Measurements from ENCODE around the gene WDR33.
"Not testable (repeated sequence)": the region's sequence is repeated elsewhere in the genome, so short reads cannot be mapped to it uniquely, and the experiment has no call there.

Gene WDR33

DNA sequence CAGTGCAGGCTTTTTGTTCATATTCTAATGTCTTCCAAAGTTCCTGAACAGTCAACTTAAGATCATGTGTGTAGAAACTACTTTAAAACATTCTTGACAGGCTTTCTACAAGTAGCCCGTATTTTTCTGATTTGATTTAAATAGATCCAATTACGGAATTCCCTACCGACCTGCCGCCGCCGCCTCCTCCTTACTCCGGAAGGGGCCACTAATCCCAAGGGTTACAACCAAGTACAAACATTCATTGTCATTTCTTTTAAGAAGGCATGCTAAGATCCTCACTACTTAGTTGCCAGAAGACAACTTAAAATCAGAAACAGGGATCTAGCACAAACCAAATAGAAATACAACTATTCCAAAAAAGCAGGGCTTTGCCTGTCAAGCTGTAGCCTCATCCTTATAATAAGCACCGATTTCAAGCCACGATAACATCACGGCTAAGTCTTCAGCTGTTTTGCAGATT lies 784 bp downstream of the WDR33 start:
- Histone ChIP-seq H3K27ac (ENCODE audit: low read length) (peak overlapping the region; percentile 92), H3K4me3 (ENCODE audit: low read length in 2 of 2) (peak overlapping the region; percentile 66 to 98), H3K36me3 (ENCODE audit: control insufficient read depth in 2 of 2, insufficient read depth in 2 of 2, low read length in 2 of 2) (no peaks in the 10 kb centered on the region), H3K27me3 (ENCODE audit: control insufficient read depth in 1 of 2, insufficient read depth in 2 of 2, low read length in 2 of 2) (no peaks in the 10 kb centered on the region), H3K4me1 (ENCODE audit: control insufficient read depth, insufficient read depth, low read length) (peaks cover 5% of the 10 kb centered on the region), H3K9me3 (ENCODE audit: control insufficient read depth in 2 of 2, low read length in 2 of 2) (no peaks in the 10 kb centered on the region), H3K9ac (ENCODE audit: low read length in 2 of 2) (peak overlapping the region; percentile 95 to 96)

GRCh38 chr2:127807678-127808353 lies 3.2 kb downstream of the WDR33 start:
- H3K4me1 ChIP-seq (ENCODE audit: control insufficient read depth, insufficient read depth, low read length), result peaks cover 5% of the 10 kb centered on the region

DNA sequence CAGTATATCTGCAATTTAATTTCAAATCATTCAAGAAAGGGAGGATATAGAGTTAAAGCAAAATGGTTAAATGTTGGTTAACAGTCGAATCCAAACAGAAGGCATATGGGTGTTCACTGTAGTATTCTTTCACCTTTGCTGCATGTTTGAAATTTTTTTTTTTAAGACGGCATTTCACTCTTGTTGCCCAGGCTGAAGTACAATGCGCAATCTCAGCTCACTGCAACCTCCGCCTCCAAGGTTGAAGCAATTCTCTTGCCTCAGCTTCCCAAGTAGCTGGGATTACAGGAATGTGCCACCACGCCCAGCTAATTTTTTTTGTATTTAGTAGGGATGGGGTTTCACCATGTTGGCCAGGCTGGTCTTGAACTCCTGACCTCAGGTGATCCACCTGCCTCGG lies 4.1 kb downstream of the WDR33 start:
- not testable (repeated sequence) for H3K4me3 ChIP-seq (ENCODE audit: low read length in 2 of 2); H3K9me3 ChIP-seq (ENCODE audit: control insufficient read depth in 2 of 2, low read length in 2 of 2); H3K9ac ChIP-seq (ENCODE audit: low read length in 2 of 2); H3K27me3 ChIP-seq (ENCODE audit: control insufficient read depth in 1 of 2, insufficient read depth in 2 of 2, low read length in 2 of 2); H3K36me3 ChIP-seq (ENCODE audit: control insufficient read depth in 2 of 2, insufficient read depth in 2 of 2, low read length in 2 of 2); H3K4me1 ChIP-seq (ENCODE audit: control insufficient read depth, insufficient read depth, low read length); H3K27ac ChIP-seq (ENCODE audit: low read length)

More at GRCh38 chr2:127807678-127808353, 3.2 kb downstream of the WDR33 start:
- Histone ChIP-seq H3K27ac (ENCODE audit: low read length) (no peak overlapping the region), H3K27me3 (ENCODE audit: control insufficient read depth in 1 of 2, insufficient read depth in 2 of 2, low read length in 2 of 2) (no peaks in the 10 kb centered on the region), H3K36me3 (ENCODE audit: control insufficient read depth in 2 of 2, insufficient read depth in 2 of 2, low read length in 2 of 2) (no peaks in the 10 kb centered on the region), H3K4me3 (ENCODE audit: low read length in 2 of 2) (peak overlapping the region in 1 of 2 donors; percentile 44), H3K9me3 (ENCODE audit: control insufficient read depth in 2 of 2, low read length in 2 of 2) (no peaks in the 10 kb centered on the region), H3K9ac (ENCODE audit: low read length in 2 of 2) (no peak overlapping the region)

DNA sequence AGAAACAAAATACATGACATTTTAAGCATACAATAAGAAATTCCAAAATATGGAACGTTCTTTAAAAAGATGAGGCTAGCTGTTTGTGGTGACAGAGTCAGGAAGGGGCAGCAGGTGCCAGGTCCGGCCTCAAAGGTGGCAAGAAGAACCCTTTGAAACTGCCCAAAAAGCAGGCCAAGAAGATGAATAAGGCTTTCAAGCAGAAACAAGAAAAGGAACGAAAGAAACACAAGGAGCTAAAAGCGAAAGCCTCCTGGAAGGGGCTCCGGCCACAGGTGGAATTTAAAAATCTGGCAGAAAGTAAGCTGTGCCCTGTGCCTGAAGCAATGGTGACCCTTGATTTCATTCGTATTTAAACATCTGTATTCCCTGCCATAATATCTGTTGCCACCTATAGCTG lies 5.5 kb downstream of the WDR33 start:
- Histone ChIP-seq H3K9me3 (ENCODE audit: control insufficient read depth in 2 of 2, low read length in 2 of 2) (no peaks in the 10 kb centered on the region), H3K27ac (ENCODE audit: low read length) (no peak overlapping the region), H3K4me1 (ENCODE audit: control insufficient read depth, insufficient read depth, low read length) (peaks cover 7% of the 10 kb centered on the region), H3K9ac (ENCODE audit: low read length in 2 of 2) (no peak overlapping the region), H3K36me3 (ENCODE audit: control insufficient read depth in 2 of 2, insufficient read depth in 2 of 2, low read length in 2 of 2) (peaks cover 2 to 4% of the 10 kb centered on the region in 2 donors), H3K4me3 (ENCODE audit: low read length in 2 of 2) (no peak overlapping the region), H3K27me3 (ENCODE audit: control insufficient read depth in 1 of 2, insufficient read depth in 2 of 2, low read length in 2 of 2) (no peaks in the 10 kb centered on the region)

DNA sequence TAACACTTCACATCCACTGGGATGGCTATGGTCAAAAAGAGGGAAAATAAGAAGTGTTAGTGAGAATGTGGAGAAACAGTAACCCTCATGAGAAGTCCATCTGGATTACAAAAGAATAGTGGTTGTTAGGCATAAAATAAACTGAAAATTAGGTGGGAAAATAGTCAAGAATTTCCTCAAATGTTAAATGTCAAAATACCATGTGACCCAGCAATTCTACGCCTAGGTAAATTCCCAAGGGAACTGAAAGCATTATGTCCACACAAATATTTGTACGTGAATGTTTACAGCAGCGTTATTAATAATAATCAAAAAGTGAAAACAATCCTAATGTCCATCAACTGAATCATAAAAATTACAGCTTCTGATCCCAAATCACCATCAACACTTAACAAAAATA lies 11.0 kb downstream of the WDR33 start:
- no peaks in the 10 kb centered on the region for H3K9me3 ChIP-seq (ENCODE audit: control insufficient read depth in 2 of 2, low read length in 2 of 2)
- no peak overlapping the region for H3K9ac ChIP-seq (ENCODE audit: low read length in 2 of 2)
- H3K4me1 ChIP-seq (ENCODE audit: control insufficient read depth, insufficient read depth, low read length), result peaks cover 7% of the 10 kb centered on the region
- no peak overlapping the region for H3K4me3 ChIP-seq (ENCODE audit: low read length in 2 of 2)
- no peak overlapping the region for H3K27ac ChIP-seq (ENCODE audit: low read length)
- H3K36me3 ChIP-seq (ENCODE audit: control insufficient read depth in 2 of 2, insufficient read depth in 2 of 2, low read length in 2 of 2), result peaks cover 2 to 4% of the 10 kb centered on the region in 2 donors
- H3K27me3 ChIP-seq (ENCODE audit: control insufficient read depth in 1 of 2, insufficient read depth in 2 of 2, low read length in 2 of 2), result no peaks in the 10 kb centered on the region

GRCh38 chr2:127796389-127796788 lies 14.6 kb downstream of the WDR33 start:
- no peak overlapping the region for H3K4me3 ChIP-seq (ENCODE audit: low read length in 2 of 2)
- H3K27ac ChIP-seq (ENCODE audit: low read length), result no peak overlapping the region
- H3K9me3 ChIP-seq (ENCODE audit: control insufficient read depth in 2 of 2, low read length in 2 of 2), result no peaks in the 10 kb centered on the region
- H3K9ac ChIP-seq (ENCODE audit: low read length in 2 of 2), result no peak overlapping the region
- peaks cover under 1 to 4% of the 10 kb centered on the region in 2 donors for H3K36me3 ChIP-seq (ENCODE audit: control insufficient read depth in 2 of 2, insufficient read depth in 2 of 2, low read length in 2 of 2)
- H3K27me3 ChIP-seq (ENCODE audit: control insufficient read depth in 1 of 2, insufficient read depth in 2 of 2, low read length in 2 of 2), result no peaks in the 10 kb centered on the region
- H3K4me1 ChIP-seq (ENCODE audit: control insufficient read depth, insufficient read depth, low read length), result peaks cover 4% of the 10 kb centered on the region

DNA sequence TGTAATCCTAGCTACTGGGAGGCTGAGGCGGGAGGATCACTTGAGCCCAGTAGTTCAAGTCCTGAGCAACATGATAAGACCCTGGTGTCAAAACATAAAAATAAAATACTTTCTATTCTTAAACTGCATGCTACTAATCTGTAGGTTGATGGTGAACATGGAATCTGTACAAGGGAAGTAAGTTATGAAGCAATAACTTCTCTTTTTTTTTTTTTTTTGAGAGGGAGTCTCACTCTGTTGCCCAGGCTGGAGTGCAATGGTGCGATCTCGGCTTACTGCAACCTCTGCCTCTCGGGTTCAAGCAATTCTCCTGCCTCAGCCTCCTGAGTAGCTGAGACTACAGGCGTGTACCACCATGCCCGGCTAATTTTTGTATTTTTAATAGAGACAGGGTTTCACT lies 16.1 kb downstream of the WDR33 start:
- H3K4me1 ChIP-seq (ENCODE audit: control insufficient read depth, insufficient read depth, low read length); H3K27me3 ChIP-seq (ENCODE audit: control insufficient read depth in 1 of 2, insufficient read depth in 2 of 2, low read length in 2 of 2); H3K36me3 ChIP-seq (ENCODE audit: control insufficient read depth in 2 of 2, insufficient read depth in 2 of 2, low read length in 2 of 2); H3K9me3 ChIP-seq (ENCODE audit: control insufficient read depth in 2 of 2, low read length in 2 of 2); H3K9ac ChIP-seq (ENCODE audit: low read length in 2 of 2); H3K4me3 ChIP-seq (ENCODE audit: low read length in 2 of 2); H3K27ac ChIP-seq (ENCODE audit: low read length): not testable (repeated sequence)

DNA sequence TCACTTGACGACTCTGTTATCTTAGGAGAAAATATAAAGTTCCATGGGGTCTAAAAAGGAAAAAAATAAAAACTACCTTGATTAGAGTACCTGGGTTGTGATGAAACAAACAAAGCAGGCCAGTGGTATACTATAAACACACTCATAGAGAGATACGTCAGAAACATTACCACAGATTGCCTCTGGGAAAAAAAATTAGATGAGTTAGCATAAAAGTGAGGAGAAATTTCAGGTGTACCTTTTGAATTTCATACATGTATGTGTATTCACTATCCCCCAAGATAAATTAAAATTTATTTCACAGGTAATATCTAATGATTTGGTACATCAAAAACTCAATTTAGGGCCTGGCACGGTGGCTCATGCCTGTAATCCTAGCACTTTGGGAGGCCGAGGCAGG lies 18.2 kb downstream of the WDR33 start:
- H3K27ac ChIP-seq (ENCODE audit: low read length), result no peak overlapping the region
- H3K27me3 ChIP-seq (ENCODE audit: control insufficient read depth in 1 of 2, insufficient read depth in 2 of 2, low read length in 2 of 2), result no peaks in the 10 kb centered on the region
- no peak overlapping the region for H3K9ac ChIP-seq (ENCODE audit: low read length in 2 of 2)
- H3K4me1 ChIP-seq (ENCODE audit: control insufficient read depth, insufficient read depth, low read length), result peaks cover 3% of the 10 kb centered on the region
- no peak overlapping the region for H3K4me3 ChIP-seq (ENCODE audit: low read length in 2 of 2)
- no peaks in the 10 kb centered on the region for H3K36me3 ChIP-seq (ENCODE audit: control insufficient read depth in 2 of 2, insufficient read depth in 2 of 2, low read length in 2 of 2)
- H3K9me3 ChIP-seq (ENCODE audit: control insufficient read depth in 2 of 2, low read length in 2 of 2), result no peaks in the 10 kb centered on the region

DNA sequence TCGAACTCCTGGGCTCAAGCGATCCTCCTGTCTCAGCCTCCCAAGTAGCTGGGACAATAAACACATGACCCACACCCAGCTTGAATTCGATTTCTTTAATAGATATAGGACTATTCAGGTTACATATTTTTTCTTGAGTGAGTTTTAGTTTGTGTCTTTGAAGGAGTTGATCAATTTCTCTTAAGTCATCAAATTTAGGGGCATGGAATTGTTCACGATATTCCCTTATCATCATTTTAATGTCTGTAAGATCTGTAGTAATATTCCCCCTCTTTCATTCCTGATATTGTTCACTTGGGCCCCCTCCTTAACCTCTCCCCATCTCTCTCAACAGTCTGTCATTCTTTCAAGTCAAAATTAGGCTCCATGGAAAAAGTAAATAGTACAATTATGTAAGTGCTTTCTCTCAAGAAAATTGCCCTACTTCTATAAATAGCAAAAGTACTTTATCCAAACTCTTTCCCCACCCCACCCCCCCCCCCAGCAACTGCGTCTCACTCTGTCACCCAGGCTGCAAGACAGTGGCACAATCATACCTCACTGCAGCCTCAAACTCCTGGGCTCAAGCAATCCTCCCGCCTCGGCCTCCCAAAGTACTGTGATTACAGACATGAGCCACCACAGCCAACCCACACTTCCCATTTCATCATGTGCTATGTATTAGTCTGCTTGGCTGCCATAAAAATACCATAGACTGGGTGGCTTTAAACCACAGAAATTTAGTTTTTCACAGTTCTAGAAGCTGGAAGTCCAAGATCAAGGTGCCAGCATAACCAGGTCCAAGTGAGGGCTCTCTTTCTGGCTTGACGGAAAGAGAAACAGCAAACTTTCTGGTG lies 20.1 kb downstream of the WDR33 start:
- H3K27me3 ChIP-seq (ENCODE audit: control insufficient read depth in 1 of 2, insufficient read depth in 2 of 2, low read length in 2 of 2), result no peaks in the 10 kb centered on the region
- no peaks in the 10 kb centered on the region for H3K9me3 ChIP-seq (ENCODE audit: control insufficient read depth in 2 of 2, low read length in 2 of 2)
- no peak overlapping the region for H3K27ac ChIP-seq (ENCODE audit: low read length)
- H3K4me3 ChIP-seq (ENCODE audit: low read length in 2 of 2), result no peak overlapping the region
- H3K4me1 ChIP-seq (ENCODE audit: control insufficient read depth, insufficient read depth, low read length), result no peaks in the 10 kb centered on the region
- no peak overlapping the region for H3K9ac ChIP-seq (ENCODE audit: low read length in 2 of 2)
- H3K36me3 ChIP-seq (ENCODE audit: control insufficient read depth in 2 of 2, insufficient read depth in 2 of 2, low read length in 2 of 2), result no peaks in the 10 kb centered on the region

GRCh38 chr2:127786048-127786809 lies 24.7 kb downstream of the WDR33 start:
- Histone ChIP-seq H3K27me3 (ENCODE audit: control insufficient read depth in 1 of 2, insufficient read depth in 2 of 2, low read length in 2 of 2) (no peaks in the 10 kb centered on the region), H3K4me1 (ENCODE audit: control insufficient read depth, insufficient read depth, low read length) (no peaks in the 10 kb centered on the region), H3K4me3 (ENCODE audit: low read length in 2 of 2) (no peak overlapping the region), H3K36me3 (ENCODE audit: control insufficient read depth in 2 of 2, insufficient read depth in 2 of 2, low read length in 2 of 2) (no peaks in the 10 kb centered on the region), H3K27ac (ENCODE audit: low read length) (no peak overlapping the region), H3K9ac (ENCODE audit: low read length in 2 of 2) (no peak overlapping the region), H3K9me3 (ENCODE audit: control insufficient read depth in 2 of 2, low read length in 2 of 2) (no peaks in the 10 kb centered on the region)
